PC-3 (cell line): ENCODE data around the gene OMP. TPM values are rescaled to one million over a fixed set of nuclear protein-coding genes. Genes with fewer than 3 reads are reported as not detected.

Experiments used
- ATAC-seq: fragments of 200-7000 bp; cut with Tn5 transposase; 2 replicates; pipeline ENCODE4 v1.9.1; 2020; ENCODE audit warnings: mild to moderate bottlenecking, moderate library complexity
- BruUV-seq: library from RNA; stranded (reverse); fragments of 400-500 nt; replicated peaks from 2 replicates; lab custom pipeline; 2021; lab: Mats Ljungman, UMichigan
- CTCF ChIA-PET: fragments of 300-600 bp; sonication (Branson Sonifier 250); formaldehyde crosslinking; loops from one replicate; lab custom pipeline; 2022; ENCODE audit warnings: antibody characterized with exemption; lab: Charles Lee
- POLR2A ChIA-PET: fragments of 300-600 bp; sonication (Branson Sonifier 250); formaldehyde crosslinking; loops from one replicate; lab custom pipeline; 2022; ENCODE audit warnings: antibody characterized with exemption; ENCODE audit not compliant: unreplicated experiment; lab: Charles Lee
- DNase-seq: peaks from one replicate; pipeline ENCODE4 v3.0.0-alpha.2; 2015
- H2AFZ ChIP-seq: fragments of 300-600 bp; sonication (generic); 2 replicates; pipeline ENCODE4 v1.6.0; 2016; ENCODE audit warnings: antibody characterized with exemption, low read length
- H3F3A ChIP-seq: fragments of 300-600 bp; sonication (generic); one replicate; pipeline ENCODE4 v1.6.0; 2017; ENCODE audit warnings: antibody characterized with exemption, low read length, control low read depth, mild to moderate bottlenecking; ENCODE audit not compliant: unreplicated experiment
- H3K27ac ChIP-seq: fragments of 300-600 bp; sonication (generic); 2 replicates; pipeline ENCODE4 v1.5.1; 2016; ENCODE audit warnings: mild to moderate bottlenecking, low read length
- H3K27me3 ChIP-seq: fragments of 300-600 bp; sonication (generic); 2 replicates; pipeline ENCODE4 v1.6.1; 2016; ENCODE audit warnings: low read length, mixed read lengths
- H3K36me3 ChIP-seq: fragments of 300-600 bp; sonication (generic); 2 replicates; pipeline ENCODE4 v1.6.1; 2016; ENCODE audit warnings: low read depth, mixed run types, low read length, mixed read lengths
- H3K4me1 ChIP-seq: fragments of 300-600 bp; sonication (generic); 2 replicates; pipeline ENCODE4 v1.5.1; 2016; ENCODE audit warnings: low read length; ENCODE audit not compliant: insufficient read depth
- H3K4me2 ChIP-seq: fragments of 300-600 bp; sonication (generic); 2 replicates; pipeline ENCODE4 v1.6.0; 2016; ENCODE audit warnings: low read length
- H3K4me3 ChIP-seq: fragments of 300-600 bp; sonication (generic); 2 replicates; pipeline ENCODE4 v1.5.1; 2016; ENCODE audit warnings: mild to moderate bottlenecking, low read length, mixed read lengths
- H3K79me2 ChIP-seq: fragments of 300-600 bp; sonication (generic); 2 replicates; pipeline ENCODE4 v1.6.1; 2017; ENCODE audit warnings: low read length, mixed read lengths
- H3K9ac ChIP-seq: fragments of 300-600 bp; sonication (generic); 2 replicates; pipeline ENCODE4 v1.6.0; 2016; ENCODE audit warnings: mild to moderate bottlenecking, low read length
- H3K9me2 ChIP-seq: fragments of 300-600 bp; sonication (generic); replicated peaks from 2 replicates; pipeline ENCODE4 v1.6.1; 2016; ENCODE audit warnings: mixed run types, low read length, mixed read lengths
- H3K9me3 ChIP-seq: fragments of 300-600 bp; sonication (generic); 2 replicates; pipeline ENCODE4 v1.6.1; 2016; ENCODE audit warnings: low read length, mixed read lengths
- H4K20me1 ChIP-seq: fragments of 300-600 bp; sonication (generic); 2 replicates; pipeline ENCODE4 v1.6.1; 2016; ENCODE audit warnings: low read length, mixed read lengths
- EZH2 ChIP-seq: fragments of 300-600 bp; sonication (generic); IDR thresholded peaks from one replicate; pipeline ENCODE4 v1.6.1; 2017; ENCODE audit warnings: antibody characterized with exemption, mild to moderate bottlenecking, low read length; ENCODE audit not compliant: unreplicated experiment
- EZH2phosphoT487 ChIP-seq: fragments of 300-600 bp; sonication (generic); IDR thresholded peaks from 2 replicates; pipeline ENCODE4 v1.6.1; 2018; ENCODE audit warnings: mild to moderate bottlenecking, antibody characterized with exemption, low read length, borderline replicate concordance
- intact Hi-C: fragments of 100-400 bp; cut with micrococcal nuclease; formaldehyde crosslinking; loops from 2 replicates; pipeline ENCODE4 v1.9.0; 2023
- total RNA-seq: library from RNA; depleted of rRNA; stranded (reverse); fragments of >200 nt; gene quantifications from 2 replicates; pipeline ENCODE4 v1.2.3, GENCODE V29; 2014
- TF ChIP-seq, protein P1 (sequence below): fragments of 300-600 bp; sonication (generic); conservative IDR thresholded peaks from 2 replicates; pipeline ENCODE4 v1.5.1; 2017; ENCODE audit warnings: antibody characterized with exemption, low read depth, mild to moderate bottlenecking, low read length

The OMP gene
- total RNA-seq, 1 experiment from 2014 or later: not detected

DNA sequence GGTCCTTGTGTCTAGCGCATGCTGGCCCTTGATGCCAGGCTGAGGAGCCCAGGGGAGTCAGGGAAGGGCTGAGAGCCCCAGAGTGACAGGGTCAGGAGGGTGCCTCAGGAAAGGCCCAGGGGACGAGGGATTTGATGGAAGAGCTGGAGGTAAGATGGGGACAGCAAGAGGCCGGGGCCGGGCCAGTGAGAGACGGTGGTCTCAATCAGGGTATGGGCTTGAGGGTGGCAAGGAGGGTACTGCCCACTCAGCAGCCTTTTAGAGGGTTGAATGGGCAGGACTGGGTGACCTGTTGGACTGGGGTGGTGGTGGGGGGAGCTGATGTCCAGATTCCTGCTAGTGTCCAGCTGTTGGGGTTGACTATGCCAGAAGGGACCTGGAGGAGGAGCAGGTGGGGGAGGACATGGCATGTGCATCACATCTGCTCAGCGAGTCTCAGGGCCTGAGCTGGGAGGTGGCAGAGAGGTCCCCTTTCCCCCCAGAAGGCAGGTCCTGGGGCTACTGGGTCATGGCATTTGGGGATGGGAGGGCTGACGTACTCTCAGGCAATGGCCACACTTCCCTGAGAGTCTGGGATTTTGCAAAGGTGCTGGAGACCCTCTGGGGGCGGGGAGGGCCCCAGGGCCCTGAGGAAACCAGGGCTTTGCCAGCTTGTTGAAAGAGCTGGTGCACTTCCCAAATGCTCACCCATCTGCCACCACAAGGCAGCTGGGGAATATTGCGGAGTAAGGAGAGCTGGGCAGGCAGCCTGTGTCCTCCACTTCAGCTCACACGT is 43.8 kb downstream of the OMP start:
- intact Hi-C loops: no loop called here
- Histone ChIP-seq H3K4me2 (no peak overlapping the region), H3K27me3 (no peaks in the 10 kb centered on the region), H3K9ac (no peak overlapping the region), H2AFZ (no peak overlapping the region), H4K20me1 (no peaks in the 10 kb centered on the region), H3K79me2 (no peaks in the 10 kb centered on the region), H3K9me3 (no peaks in the 10 kb centered on the region), H3K9me2 (no peaks in the 10 kb centered on the region), H3F3A (no peaks in the 10 kb centered on the region), H3K27ac (no peak overlapping the region), H3K36me3 (no peaks in the 10 kb centered on the region), H3K4me1 (no peaks in the 10 kb centered on the region), H3K4me3 (no peak overlapping the region)
- ATAC-seq (no peak), DNase-seq (no peak)
- no TSS peak for BruUV-seq
- POLR2A ChIA-PET: no interaction called here
- CTCF ChIA-PET: no interaction called here
- TF ChIP-seq, protein P1, sequence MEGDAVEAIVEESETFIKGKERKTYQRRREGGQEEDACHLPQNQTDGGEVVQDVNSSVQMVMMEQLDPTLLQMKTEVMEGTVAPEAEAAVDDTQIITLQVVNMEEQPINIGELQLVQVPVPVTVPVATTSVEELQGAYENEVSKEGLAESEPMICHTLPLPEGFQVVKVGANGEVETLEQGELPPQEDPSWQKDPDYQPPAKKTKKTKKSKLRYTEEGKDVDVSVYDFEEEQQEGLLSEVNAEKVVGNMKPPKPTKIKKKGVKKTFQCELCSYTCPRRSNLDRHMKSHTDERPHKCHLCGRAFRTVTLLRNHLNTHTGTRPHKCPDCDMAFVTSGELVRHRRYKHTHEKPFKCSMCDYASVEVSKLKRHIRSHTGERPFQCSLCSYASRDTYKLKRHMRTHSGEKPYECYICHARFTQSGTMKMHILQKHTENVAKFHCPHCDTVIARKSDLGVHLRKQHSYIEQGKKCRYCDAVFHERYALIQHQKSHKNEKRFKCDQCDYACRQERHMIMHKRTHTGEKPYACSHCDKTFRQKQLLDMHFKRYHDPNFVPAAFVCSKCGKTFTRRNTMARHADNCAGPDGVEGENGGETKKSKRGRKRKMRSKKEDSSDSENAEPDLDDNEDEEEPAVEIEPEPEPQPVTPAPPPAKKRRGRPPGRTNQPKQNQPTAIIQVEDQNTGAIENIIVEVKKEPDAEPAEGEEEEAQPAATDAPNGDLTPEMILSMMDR: no peak
- no peak for TF ChIP-seq EZH2
- no peak for TF ChIP-seq EZH2phosphoT487

DNA sequence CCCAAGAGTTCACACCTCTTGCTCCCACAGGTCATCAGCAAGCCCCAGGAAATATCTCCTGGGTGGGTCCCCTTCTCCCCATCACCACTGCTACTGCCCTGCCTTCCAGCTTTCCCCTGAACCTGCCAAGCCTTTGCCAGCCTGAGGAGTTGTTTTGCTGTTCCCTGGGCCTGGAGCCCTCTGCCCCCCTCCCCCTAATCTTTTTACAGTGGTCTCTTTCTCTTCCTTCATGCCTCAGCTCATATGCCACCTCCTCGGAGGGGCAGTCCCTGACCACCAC is 44.3 kb downstream of the OMP start:
- no peak overlapping the region for H2AFZ ChIP-seq
- no peaks in the 10 kb centered on the region for H4K20me1 ChIP-seq
- H3K9ac ChIP-seq: no peak overlapping the region
- H3K4me3 ChIP-seq: no peak overlapping the region
- no peaks in the 10 kb centered on the region for H3K9me3 ChIP-seq
- H3K4me2 ChIP-seq: no peak overlapping the region
- ChIA-PET CTCF (no interaction called here), POLR2A (no interaction called here)
- no peaks in the 10 kb centered on the region for H3K27me3 ChIP-seq
- no peak for TF ChIP-seq EZH2
- TF ChIP-seq, protein P1: no peak
- TF ChIP-seq EZH2phosphoT487: no peak
- no peaks in the 10 kb centered on the region for H3K9me2 ChIP-seq
- no peak overlapping the region for H3K27ac ChIP-seq
- intact Hi-C loops: no loop called here
- no peaks in the 10 kb centered on the region for H3K79me2 ChIP-seq
- H3F3A ChIP-seq: no peaks in the 10 kb centered on the region
- ATAC-seq (no peak), DNase-seq (no peak)
- no TSS peak for BruUV-seq
- no peaks in the 10 kb centered on the region for H3K36me3 ChIP-seq
- no peaks in the 10 kb centered on the region for H3K4me1 ChIP-seq

DNA sequence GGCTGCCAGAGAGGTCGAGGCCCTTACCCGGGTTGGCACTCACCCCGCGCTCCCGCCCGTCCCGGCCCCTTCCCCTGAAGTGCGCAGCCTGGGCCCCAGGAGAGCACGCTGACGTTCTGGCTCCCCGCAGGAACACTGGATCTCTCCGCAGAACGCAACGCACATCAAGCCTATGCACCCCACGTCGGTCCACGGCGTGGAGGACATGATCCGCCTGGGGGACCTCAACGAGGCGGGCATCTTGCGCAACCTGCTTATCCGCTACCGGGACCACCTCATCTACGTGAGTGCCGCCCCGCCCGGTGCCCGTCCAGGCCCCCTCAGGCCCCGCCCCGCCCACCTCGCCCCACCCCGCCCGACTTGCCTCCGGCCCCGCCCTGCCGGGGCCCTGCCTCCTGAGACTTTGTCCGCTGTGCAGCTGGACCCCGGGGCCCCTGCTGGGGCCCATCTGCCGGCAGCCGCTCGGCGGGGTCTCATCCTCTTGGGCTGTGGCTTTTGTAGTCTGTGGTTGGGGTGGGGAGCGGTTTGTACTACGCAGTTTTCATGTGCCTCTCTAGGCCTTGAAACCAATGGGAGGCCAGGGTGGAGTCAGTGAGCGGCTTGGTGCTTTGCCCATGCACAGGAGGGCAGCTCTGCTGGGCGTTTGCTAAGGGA is 45.2 kb downstream of the OMP start:
- Histone ChIP-seq H3K9ac (no peak overlapping the region), H3K27ac (no peak overlapping the region), H3K27me3 (no peaks in the 10 kb centered on the region), H3K9me3 (no peaks in the 10 kb centered on the region), H3F3A (no peaks in the 10 kb centered on the region), H3K4me1 (no peaks in the 10 kb centered on the region), H2AFZ (no peak overlapping the region), H3K9me2 (no peaks in the 10 kb centered on the region), H3K79me2 (no peaks in the 10 kb centered on the region), H4K20me1 (no peaks in the 10 kb centered on the region), H3K4me2 (no peak overlapping the region), H3K36me3 (no peaks in the 10 kb centered on the region), H3K4me3 (no peak overlapping the region)
- ChIA-PET POLR2A (no interaction called here), CTCF (no interaction called here)
- BruUV-seq: no TSS peak
- DNase-seq: no peak
- intact Hi-C loops: no loop called here
- ATAC-seq: no peak
- TF ChIP-seq EZH2 (no peak), EZH2phosphoT487 (no peak)
- TF ChIP-seq, protein P1: no peak
